GM18511 (cell line): Measurements from ENCODE around the gene CD180.

Experiments used
- ATAC-seq: cut with Tn5 transposase; IDR thresholded peaks from one replicate; pipeline ENCODE4 v1.9.1; 2021; ENCODE audit warnings: mild to moderate bottlenecking, moderate library complexity; ENCODE audit not compliant: unreplicated experiment

The CD180 gene

DNA sequence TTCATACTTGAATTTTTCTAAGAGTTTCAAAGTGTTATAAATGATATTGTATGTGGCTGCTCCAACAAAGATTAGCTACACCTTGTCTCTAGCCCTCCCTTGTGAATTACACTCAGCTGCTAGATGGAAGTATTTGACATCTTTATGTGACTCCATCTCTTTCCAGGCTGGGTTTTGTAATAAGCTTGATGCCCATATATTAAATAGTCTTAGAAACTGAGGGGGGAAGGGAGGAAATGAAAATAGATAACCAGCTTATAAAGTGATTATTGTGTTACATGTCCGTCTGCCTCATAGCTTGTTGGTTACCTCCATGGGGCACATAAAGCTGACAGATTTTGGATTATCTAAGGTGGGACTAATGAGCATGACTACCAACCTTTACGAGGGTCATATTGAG is 63.4 kb downstream of the CD180 start:
- ATAC-seq, result no peak

DNA sequence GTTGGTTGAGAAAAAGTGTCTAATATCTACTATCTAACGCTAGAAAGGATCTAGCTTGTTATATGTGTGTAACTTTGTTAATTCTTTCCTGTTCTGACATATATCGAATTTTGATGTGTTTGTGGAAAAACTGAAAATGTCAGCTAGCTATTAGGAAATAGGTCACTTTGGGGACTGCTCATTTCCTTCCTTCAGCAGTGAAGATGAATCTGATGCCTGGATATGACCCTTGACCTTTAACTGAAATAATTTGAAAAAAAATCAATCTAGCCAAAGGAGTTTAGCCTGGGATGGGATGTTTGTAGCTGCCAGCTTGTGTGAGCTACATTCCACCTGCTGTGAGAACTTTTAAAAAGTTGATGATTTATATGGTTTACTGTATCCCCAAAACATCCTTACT is 66.8 kb downstream of the CD180 start:
- no peak for ATAC-seq
